HCT116 (cell line): ENCODE data around the gene EGFLAM.

Experiments used
- RAD21 ChIP-seq: IDR thresholded peaks from 2 replicates; pipeline ENCODE4 v1.6.1; 2012; ENCODE audit warnings: low read depth, mild to moderate bottlenecking
- SIN3A ChIP-seq: IDR thresholded peaks from 2 replicates; pipeline ENCODE4 v1.6.1; 2012; ENCODE audit warnings: low read depth
- TF ChIP-seq, protein P1 (sequence below), 3 experiments: fragments of 200-600 bp in 1 of 3; sonication (generic) in 1 of 3; IDR thresholded peaks in 2 of 3; conservative IDR thresholded peaks in 1 of 3; 2 replicates each; pipeline ENCODE4 v1.5.1; 2012 to 2017; ENCODE audit warnings: low read depth in 2 of 3, low read length in 2 of 3, antibody characterized with exemption in 1 of 3, borderline replicate concordance in 1 of 3, control low read depth in 1 of 3, mild to moderate bottlenecking in 1 of 3, mixed read lengths in 1 of 3, mixed run types in 1 of 3, moderate library complexity in 1 of 3; ENCODE audit not compliant: insufficient read depth in 1 of 3

DNA sequence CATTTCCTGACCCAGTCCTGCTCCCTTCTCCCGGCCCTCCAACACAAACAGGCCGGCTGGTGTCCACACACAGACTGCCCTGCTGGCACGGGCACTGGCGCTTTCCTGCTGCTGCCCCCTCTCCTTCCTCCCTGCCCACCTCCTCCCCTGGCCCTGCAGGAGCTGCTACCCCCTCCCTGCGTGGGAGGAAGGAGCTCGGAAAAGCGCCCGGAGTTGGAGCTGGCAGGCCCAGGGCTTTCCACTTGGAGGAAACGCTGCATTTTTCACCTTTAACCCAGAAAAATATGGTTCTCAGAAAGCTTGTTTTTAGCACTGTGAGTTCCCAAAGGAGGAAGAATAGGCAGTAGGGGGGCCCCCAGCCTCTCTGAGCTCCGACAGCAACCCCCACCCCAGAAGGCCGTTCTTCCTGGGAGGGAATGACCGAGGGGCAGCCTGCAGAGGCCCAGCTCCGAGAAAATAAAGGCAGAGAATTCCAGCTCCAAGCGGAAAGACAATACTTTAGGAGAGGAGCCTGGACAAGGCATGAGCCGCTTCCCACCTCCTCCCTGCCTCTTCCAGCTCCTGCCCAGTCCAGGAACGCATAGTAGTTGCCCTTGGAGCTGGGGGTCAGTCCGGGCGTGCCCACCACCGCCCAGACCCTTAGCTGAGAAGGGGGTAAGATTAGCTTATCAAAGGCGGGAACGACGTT lies 209.1 kb downstream of the EGFLAM start:
- TF ChIP-seq, protein P1, sequence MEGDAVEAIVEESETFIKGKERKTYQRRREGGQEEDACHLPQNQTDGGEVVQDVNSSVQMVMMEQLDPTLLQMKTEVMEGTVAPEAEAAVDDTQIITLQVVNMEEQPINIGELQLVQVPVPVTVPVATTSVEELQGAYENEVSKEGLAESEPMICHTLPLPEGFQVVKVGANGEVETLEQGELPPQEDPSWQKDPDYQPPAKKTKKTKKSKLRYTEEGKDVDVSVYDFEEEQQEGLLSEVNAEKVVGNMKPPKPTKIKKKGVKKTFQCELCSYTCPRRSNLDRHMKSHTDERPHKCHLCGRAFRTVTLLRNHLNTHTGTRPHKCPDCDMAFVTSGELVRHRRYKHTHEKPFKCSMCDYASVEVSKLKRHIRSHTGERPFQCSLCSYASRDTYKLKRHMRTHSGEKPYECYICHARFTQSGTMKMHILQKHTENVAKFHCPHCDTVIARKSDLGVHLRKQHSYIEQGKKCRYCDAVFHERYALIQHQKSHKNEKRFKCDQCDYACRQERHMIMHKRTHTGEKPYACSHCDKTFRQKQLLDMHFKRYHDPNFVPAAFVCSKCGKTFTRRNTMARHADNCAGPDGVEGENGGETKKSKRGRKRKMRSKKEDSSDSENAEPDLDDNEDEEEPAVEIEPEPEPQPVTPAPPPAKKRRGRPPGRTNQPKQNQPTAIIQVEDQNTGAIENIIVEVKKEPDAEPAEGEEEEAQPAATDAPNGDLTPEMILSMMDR (IDR thresholded peaks at IDR 0.05 in 2 of 3, conservative IDR thresholded peaks at IDR 0.05 in 1 of 3; ENCODE audit: borderline replicate concordance in 1 of 3, insufficient read depth in 1 of 3, low read depth in 2 of 3, low read length in 2 of 3), result no peak
- no peak for TF ChIP-seq RAD21
- TF ChIP-seq SIN3A, result no peak
